GM23338 (cell line): ENCODE results near the gene GGNBP2. TPM values are rescaled to one million over a fixed set of nuclear protein-coding genes. Genes with fewer than 3 reads are reported as not detected.

Experiments
- ATAC-seq: fragments of 200-7000 bp; cut with Tn5 transposase; 3 replicates; pipeline ENCODE4 v1.9.1; 2020
- DNase-seq: peaks from one replicate; pipeline ENCODE4 v3.0.0-alpha.2; 2015; ENCODE audit warnings: low spot score
- H2AFZ ChIP-seq: fragments of 200-600 bp; sonication (generic); 2 replicates; pipeline ENCODE4 v1.8.0; 2016; ENCODE audit warnings: antibody characterized with exemption, mild to moderate bottlenecking, moderate library complexity
- H3F3A ChIP-seq: fragments of 200-600 bp; sonication (generic); replicated peaks from 2 replicates; pipeline ENCODE4 v1.8.0; 2017; ENCODE audit warnings: antibody characterized with exemption, mixed run types, low read depth
- H3K27ac ChIP-seq: fragments of 200-600 bp; sonication (generic); 2 replicates; pipeline ENCODE4 v1.6.1; 2016; ENCODE audit warnings: low read depth
- H3K27me3 ChIP-seq: fragments of 200-600 bp; sonication (generic); 2 replicates; pipeline ENCODE4 v1.8.0; 2016; ENCODE audit warnings: mild to moderate bottlenecking, mixed run types, moderate library complexity; ENCODE audit not compliant: insufficient read depth
- H3K36me3 ChIP-seq: fragments of 200-600 bp; sonication (generic); 2 replicates; pipeline ENCODE4 v1.8.0; 2016; ENCODE audit warnings: mild to moderate bottlenecking; ENCODE audit not compliant: insufficient read depth
- H3K4me1 ChIP-seq: fragments of 200-600 bp; sonication (generic); 2 replicates; pipeline ENCODE4 v1.8.0; 2016; ENCODE audit warnings: mild to moderate bottlenecking, moderate library complexity; ENCODE audit not compliant: insufficient read depth
- H3K4me2 ChIP-seq: fragments of 200-600 bp; sonication (generic); 2 replicates; pipeline ENCODE4 v1.7.1; 2017; ENCODE audit warnings: mixed run types
- H3K4me3 ChIP-seq: fragments of 200-600 bp; sonication (generic); 2 replicates; pipeline ENCODE4 v1.6.1; 2016; ENCODE audit warnings: mixed run types
- H3K79me2 ChIP-seq: fragments of 200-600 bp; sonication (generic); replicated peaks from 2 replicates; pipeline ENCODE4 v1.8.0; 2017; ENCODE audit warnings: mild to moderate bottlenecking; ENCODE audit not compliant: insufficient read depth
- H3K9me2 ChIP-seq: fragments of 200-600 bp; sonication (generic); 2 replicates; pipeline ENCODE4 v1.8.0; 2017; ENCODE audit not compliant: insufficient read depth
- H4K20me1 ChIP-seq: fragments of 200-600 bp; sonication (generic); replicated peaks from 2 replicates; pipeline ENCODE4 v1.8.0; 2017; ENCODE audit warnings: mild to moderate bottlenecking; ENCODE audit not compliant: insufficient read depth
- H3K27ac Mint-ChIP-seq: 2 replicates; pipeline ENCODE4 v1.8.0; 2020; ENCODE audit warnings: inconsistent platforms, mild to moderate bottlenecking, moderate library complexity, mixed read lengths
- H3K27me3 Mint-ChIP-seq: 3 replicates; pipeline ENCODE4 v1.8.0; 2022; ENCODE audit warnings: low read depth, mild to moderate bottlenecking, moderate library complexity, mixed read lengths, inconsistent platforms; ENCODE audit not compliant: insufficient read depth, poor library complexity
- H3K36me3 Mint-ChIP-seq: 3 replicates; pipeline ENCODE4 v1.8.0; 2021; ENCODE audit warnings: low read depth, mild to moderate bottlenecking, inconsistent platforms, moderate library complexity, mixed read lengths
- H3K4me1 Mint-ChIP-seq: 3 replicates; pipeline ENCODE4 v1.8.0; 2020; ENCODE audit warnings: mild to moderate bottlenecking, inconsistent platforms, mixed read lengths
- H3K4me3 Mint-ChIP-seq: 3 replicates; pipeline ENCODE4 v1.8.0; 2021; ENCODE audit warnings: moderate library complexity, mild to moderate bottlenecking, inconsistent platforms, mixed read lengths
- H3K9me3 Mint-ChIP-seq: 3 replicates; pipeline ENCODE4 v1.8.0; 2020; ENCODE audit warnings: moderate library complexity, mild to moderate bottlenecking, inconsistent platforms, mixed read lengths
- ETS1 ChIP-seq: IDR thresholded peaks from 2 replicates; pipeline ENCODE4 v1.6.1; 2016; ENCODE audit warnings: antibody characterized with exemption
- EZH2 ChIP-seq: fragments of 200-600 bp; sonication (generic); IDR thresholded peaks from one replicate; pipeline ENCODE4 v1.8.0; 2017; ENCODE audit warnings: antibody characterized with exemption, mild to moderate bottlenecking, low read depth; ENCODE audit not compliant: unreplicated experiment
- JUNB ChIP-seq: IDR thresholded peaks from one replicate; pipeline ENCODE4 v1.6.1; 2016; ENCODE audit warnings: antibody characterized with exemption; ENCODE audit not compliant: unreplicated experiment
- NANOG ChIP-seq: IDR thresholded peaks from 2 replicates; pipeline ENCODE4 v1.6.1; 2016; ENCODE audit warnings: antibody characterized with exemption, borderline replicate concordance
- STAT1 ChIP-seq: IDR thresholded peaks from one replicate; pipeline ENCODE4 v1.6.1; 2016; ENCODE audit warnings: antibody characterized with exemption; ENCODE audit not compliant: unreplicated experiment
- ZNF114 ChIP-seq: fragments of 250-450 bp; sonication (Bioruptor Pico); IDR thresholded peaks from 2 replicates; pipeline ENCODE4 v1.5.0; 2020; ENCODE audit warnings: mild to moderate bottlenecking, moderate library complexity
- polyA plus RNA-seq: library from polyadenylated mRNA; unstranded; fragments of >200 nt; fragmentation: Nextera tagmentation; extraction: Ambion mirVana; gene quantifications from 2 replicates; pipeline ENCODE4 v1.2.1, GENCODE V29; 2016
- total RNA-seq: library from RNA; depleted of rRNA; stranded (reverse); fragments of >200 nt; shearing (Covaris generic); gene quantifications from 2 replicates; pipeline ENCODE4 v1.2.3, GENCODE V29; 2014
- TF ChIP-seq, protein P1 (sequence below): fragments of 250-450 bp; sonication (Bioruptor Pico); IDR thresholded peaks from 2 replicates; pipeline ENCODE4 v1.5.0; 2020; ENCODE audit warnings: mild to moderate bottlenecking, moderate library complexity

The GGNBP2 gene
- total and polyA plus RNA-seq, 2 experiments from 2014 or later = 40.7 to 41.2 TPM

GRCh38 chr17:36523113-36523512, 21.6 kb upstream of the GGNBP2 start (continued):
- TF ChIP-seq JUNB (no peak), NANOG (no peak)
- TF ChIP-seq, protein P1, sequence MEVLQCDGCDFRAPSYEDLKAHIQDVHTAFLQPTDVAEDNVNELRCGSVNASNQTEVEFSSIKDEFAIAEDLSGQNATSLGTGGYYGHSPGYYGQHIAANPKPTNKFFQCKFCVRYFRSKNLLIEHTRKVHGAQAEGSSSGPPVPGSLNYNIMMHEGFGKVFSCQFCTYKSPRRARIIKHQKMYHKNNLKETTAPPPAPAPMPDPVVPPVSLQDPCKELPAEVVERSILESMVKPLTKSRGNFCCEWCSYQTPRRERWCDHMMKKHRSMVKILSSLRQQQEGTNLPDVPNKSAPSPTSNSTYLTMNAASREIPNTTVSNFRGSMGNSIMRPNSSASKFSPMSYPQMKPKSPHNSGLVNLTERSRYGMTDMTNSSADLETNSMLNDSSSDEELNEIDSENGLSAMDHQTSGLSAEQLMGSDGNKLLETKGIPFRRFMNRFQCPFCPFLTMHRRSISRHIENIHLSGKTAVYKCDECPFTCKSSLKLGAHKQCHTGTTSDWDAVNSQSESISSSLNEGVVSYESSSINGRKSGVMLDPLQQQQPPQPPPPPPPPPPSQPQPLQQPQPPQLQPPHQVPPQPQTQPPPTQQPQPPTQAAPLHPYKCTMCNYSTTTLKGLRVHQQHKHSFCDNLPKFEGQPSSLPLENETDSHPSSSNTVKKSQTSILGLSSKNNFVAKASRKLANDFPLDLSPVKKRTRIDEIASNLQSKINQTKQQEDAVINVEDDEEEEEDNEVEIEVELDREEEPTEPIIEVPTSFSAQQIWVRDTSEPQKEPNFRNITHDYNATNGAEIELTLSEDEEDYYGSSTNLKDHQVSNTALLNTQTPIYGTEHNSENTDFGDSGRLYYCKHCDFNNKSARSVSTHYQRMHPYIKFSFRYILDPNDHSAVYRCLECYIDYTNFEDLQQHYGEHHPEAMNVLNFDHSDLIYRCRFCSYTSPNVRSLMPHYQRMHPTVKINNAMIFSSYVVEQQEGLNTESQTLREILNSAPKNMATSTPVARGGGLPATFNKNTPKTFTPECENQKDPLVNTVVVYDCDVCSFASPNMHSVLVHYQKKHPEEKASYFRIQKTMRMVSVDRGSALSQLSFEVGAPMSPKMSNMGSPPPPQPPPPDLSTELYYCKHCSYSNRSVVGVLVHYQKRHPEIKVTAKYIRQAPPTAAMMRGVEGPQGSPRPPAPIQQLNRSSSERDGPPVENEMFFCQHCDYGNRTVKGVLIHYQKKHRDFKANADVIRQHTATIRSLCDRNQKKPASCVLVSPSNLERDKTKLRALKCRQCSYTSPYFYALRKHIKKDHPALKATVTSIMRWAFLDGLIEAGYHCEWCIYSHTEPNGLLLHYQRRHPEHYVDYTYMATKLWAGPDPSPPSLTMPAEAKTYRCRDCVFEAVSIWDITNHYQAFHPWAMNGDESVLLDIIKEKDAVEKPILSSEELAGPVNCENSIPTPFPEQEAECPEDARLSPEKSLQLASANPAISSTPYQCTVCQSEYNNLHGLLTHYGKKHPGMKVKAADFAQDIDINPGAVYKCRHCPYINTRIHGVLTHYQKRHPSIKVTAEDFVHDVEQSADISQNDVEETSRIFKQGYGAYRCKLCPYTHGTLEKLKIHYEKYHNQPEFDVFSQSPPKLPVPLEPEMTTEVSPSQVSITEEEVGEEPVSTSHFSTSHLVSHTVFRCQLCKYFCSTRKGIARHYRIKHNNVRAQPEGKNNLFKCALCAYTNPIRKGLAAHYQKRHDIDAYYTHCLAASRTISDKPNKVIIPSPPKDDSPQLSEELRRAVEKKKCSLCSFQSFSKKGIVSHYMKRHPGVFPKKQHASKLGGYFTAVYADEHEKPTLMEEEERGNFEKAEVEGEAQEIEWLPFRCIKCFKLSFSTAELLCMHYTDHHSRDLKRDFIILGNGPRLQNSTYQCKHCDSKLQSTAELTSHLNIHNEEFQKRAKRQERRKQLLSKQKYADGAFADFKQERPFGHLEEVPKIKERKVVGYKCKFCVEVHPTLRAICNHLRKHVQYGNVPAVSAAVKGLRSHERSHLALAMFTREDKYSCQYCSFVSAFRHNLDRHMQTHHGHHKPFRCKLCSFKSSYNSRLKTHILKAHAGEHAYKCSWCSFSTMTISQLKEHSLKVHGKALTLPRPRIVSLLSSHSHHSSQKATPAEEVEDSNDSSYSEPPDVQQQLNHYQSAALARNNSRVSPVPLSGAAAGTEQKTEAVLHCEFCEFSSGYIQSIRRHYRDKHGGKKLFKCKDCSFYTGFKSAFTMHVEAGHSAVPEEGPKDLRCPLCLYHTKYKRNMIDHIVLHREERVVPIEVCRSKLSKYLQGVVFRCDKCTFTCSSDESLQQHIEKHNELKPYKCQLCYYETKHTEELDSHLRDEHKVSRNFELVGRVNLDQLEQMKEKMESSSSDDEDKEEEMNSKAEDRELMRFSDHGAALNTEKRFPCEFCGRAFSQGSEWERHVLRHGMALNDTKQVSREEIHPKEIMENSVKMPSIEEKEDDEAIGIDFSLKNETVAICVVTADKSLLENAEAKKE (CRISPR knock-in tag) = no peak

GRCh38 chr17:36524428-36524876, 20.3 kb upstream of the GGNBP2 start:
- Histone ChIP-seq H3K4me1 (no peaks in the 10 kb centered on the region), H3K27me3 (no peaks in the 10 kb centered on the region), H3F3A (no peaks in the 10 kb centered on the region; the same call in none of the 2 replicates), H2AFZ (no peak overlapping the region), H3K4me3 (no peak overlapping the region), H3K36me3 (peaks cover 65% of the 10 kb centered on the region), H3K9me2 (no peaks in the 10 kb centered on the region), H3K27ac (no peak overlapping the region), H3K79me2 (peaks cover 5% of the 10 kb centered on the region; the same call in 1 of the 2 replicates), H3K4me2 (no peak overlapping the region), H4K20me1 (peaks cover 35% of the 10 kb centered on the region)
- H3K4me1 Mint-ChIP-seq = no peaks in the 10 kb centered on the region
- no peak overlapping the region for H3K4me3 Mint-ChIP-seq
- peaks cover 84% of the 10 kb centered on the region for H3K36me3 Mint-ChIP-seq
- ATAC-seq (no peak), DNase-seq (no peak)
- H3K27ac Mint-ChIP-seq = no peak overlapping the region
- no peaks in the 10 kb centered on the region for H3K9me3 Mint-ChIP-seq
- peaks cover 2% of the 10 kb centered on the region for H3K27me3 Mint-ChIP-seq
- TF ChIP-seq STAT1 = no peak
- no peak for TF ChIP-seq ZNF114 (CRISPR knock-in tag)
- TF ChIP-seq NANOG = no peak
- no peak for TF ChIP-seq ETS1
- TF ChIP-seq EZH2 = no peak
- TF ChIP-seq, protein P1 (CRISPR knock-in tag) = no peak
- no peak for TF ChIP-seq JUNB
